CD4-positive, alpha-beta T cell treated with Interleukin-1 beta for 1 hour (primary cell): ENCODE data around the gene ARID3B.
"Not testable (repeated sequence)": the region's sequence is repeated elsewhere in the genome, so short reads cannot be mapped to it uniquely, and the experiment has no call there.

ENCODE experiments used
- DNase-seq, 2 donors: peaks; one replicate each; pipeline ENCODE4 v3.0.0-alpha.2; 2020 to 2022

ARID3B gene

DNA sequence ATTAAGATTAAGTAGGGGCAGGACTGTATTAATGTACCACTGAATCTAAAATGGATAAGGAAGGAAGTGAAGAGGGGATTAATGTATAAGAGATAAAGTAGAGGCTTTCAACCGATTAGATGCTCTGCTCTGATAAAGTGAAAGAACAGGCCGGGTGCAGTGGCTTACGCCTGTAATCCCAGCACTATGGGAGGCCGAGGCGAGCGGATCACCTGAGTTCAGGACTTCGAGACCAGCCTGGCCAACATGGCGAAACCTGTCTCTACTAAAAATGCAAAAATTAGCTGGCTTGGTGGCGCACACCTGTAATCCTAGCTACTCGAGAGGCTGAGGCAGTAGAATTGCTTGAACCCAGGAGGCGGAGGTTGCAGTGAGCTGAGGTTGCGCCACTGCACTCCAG lies 1.5 kb upstream of the ARID3B start:
- DNase-seq, result not testable (repeated sequence)

DNA sequence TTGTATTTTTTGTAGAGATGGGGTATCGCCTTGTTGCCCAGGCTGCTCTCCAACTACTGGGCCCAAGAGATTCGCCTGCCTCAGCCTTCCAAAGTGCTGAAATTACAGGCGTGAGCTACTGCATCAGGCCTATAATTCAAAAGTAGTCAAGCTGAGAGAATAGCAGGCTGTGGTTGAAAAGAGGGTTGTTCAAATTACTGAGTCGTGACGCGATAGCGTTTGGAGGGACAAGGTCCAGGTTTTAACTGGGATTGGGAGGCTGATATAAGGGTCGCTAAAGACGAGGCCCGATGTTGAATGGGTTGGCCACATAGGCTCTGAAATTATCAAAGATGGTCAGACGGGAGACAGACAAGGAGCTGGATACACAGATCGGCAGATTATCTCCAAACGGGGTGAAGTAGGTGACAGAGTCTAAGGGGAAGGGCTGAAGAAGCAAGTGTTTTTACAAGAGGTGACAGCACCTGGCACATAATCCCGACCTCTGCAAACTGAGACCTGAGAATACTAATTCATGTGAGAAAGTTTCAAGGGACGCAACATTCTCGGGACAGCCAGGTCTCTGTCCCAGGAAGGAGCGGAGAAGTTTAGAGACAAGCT lies 759 bp upstream of the ARID3B start:
- no peak for DNase-seq

DNA sequence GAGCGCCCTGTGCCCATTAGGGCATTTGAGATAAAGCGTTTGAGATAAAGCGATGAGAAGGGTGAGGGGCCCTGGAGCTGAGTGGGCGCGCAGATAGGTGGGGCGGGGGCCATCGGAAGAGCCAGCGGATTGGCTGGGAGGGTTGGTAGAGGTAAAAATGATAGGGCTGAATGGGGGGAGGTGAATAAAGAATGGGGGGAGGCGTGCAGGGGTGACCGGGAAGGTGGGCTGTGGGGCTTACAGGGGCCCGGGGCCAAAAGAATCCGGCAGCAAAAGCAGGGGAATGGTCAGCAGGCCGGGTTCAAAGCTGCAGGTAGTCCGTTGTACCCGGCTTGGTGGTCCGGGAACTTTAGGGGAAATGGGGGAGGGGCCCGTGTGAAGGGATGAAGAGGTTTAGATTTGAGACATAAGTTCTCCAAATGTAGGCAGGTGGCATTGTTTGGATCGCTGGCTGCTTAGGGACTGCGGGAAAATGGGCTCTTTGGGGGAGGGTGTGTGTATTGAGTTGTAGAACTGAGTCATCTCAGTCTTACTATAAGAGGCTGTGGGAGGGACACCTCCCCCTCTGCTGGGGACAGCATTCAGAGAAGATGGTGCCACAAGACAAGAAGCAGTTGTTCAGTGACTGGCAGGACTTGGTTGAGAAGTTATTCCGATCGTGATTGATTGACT lies 610 bp downstream of the ARID3B start:
- DNase-seq, result peak; percentile 63 to 67

DNA sequence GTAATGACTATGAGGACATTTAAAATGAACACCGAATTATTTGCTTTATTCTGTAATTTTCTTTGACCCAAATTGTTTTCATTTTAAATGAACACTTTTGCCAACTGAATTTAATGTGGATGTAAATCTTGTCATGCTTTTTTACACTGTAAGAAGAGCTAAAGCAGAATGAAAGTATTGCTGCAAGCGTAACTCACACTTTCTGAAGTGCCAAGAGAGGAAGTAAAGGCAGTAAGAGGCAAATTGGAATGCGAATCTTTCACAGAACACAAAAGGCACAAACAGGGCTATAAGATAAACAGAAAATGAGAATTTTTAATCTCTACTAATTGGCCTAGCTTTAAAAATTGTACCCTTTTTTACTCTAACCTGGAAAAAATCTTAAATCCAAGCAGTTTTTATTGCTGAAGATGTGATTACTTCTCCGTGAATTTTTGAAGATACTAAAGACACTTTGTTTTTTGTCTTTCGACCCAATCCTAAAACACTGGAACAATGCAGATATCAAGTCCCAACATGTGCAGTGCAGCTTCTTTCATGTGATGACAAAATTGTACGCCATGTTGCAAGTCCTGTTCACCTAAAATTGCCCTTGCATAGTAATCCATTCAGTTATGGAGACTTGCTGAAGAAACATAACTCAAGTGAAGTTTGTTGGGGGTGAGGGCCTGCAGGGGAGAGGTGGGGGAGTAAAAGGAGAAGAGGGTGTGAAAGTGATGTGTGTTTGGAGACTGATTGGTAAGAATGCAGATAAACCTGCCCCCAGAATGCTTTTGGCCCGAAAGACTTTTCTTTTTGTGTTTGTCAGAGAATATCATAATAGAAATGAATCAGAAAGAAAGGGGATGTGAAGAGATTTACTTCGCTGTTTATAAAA lies 1.4 kb downstream of the ARID3B start:
- no peak for DNase-seq

DNA sequence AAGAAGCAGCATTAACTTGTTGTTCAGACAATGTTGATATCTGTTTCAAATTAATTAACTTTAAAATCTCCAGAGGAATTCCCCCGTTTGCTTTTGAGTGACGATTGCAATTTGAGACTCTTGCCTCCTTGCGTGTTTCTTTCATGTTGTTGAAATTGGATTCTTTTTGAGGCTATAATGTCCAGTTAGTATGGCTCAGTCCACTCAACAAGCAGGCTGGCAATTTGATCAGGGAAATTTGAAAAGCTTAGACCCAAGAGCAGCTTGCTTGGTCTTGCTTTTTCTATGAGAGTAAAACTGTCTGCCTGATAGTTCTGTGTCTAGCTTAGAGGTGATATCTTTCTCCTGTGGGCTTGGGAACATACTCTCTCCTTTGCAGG lies 2.0 kb downstream of the ARID3B start:
- DNase-seq, result no peak

DNA sequence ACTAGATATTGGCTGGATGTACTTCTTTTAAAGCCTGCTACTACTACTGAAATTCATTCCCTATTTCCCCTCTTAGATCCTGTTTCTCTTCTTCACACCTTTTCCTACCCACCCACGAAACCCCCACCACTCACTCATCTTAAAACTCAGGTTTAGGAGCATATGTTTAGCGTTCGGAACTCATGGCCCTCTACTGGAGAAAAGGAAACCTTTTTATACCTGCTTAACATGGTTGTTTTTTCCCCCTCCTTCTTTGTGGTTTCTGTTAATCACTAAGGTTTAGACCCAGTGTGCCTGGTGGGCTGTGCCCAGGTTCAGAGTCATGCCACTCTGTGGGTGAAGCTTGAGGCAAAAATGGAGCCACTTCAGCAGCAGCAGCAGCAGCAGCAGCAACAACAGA lies 2.6 kb downstream of the ARID3B start:
- peak; percentile 4 to 57 for DNase-seq

DNA sequence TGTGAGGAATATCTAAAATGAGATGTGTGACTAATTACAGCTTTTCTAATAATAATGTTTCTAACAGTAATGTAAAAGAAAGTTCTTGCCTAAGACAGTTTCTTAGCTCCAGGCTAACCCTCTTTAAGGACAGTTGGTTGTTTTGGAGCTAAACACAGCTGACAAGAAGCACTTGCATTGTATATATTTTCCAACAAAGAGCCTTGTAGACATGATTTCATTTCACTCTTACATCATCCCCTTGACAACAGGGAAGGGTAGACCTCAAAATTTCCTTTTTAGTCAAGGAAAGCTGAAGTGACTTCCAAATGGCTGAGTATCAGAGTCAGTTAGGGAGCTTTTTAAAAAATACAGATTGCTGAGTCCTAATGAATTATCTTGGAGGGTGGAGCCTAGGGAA lies 4.1 kb downstream of the ARID3B start:
- no peak for DNase-seq

DNA sequence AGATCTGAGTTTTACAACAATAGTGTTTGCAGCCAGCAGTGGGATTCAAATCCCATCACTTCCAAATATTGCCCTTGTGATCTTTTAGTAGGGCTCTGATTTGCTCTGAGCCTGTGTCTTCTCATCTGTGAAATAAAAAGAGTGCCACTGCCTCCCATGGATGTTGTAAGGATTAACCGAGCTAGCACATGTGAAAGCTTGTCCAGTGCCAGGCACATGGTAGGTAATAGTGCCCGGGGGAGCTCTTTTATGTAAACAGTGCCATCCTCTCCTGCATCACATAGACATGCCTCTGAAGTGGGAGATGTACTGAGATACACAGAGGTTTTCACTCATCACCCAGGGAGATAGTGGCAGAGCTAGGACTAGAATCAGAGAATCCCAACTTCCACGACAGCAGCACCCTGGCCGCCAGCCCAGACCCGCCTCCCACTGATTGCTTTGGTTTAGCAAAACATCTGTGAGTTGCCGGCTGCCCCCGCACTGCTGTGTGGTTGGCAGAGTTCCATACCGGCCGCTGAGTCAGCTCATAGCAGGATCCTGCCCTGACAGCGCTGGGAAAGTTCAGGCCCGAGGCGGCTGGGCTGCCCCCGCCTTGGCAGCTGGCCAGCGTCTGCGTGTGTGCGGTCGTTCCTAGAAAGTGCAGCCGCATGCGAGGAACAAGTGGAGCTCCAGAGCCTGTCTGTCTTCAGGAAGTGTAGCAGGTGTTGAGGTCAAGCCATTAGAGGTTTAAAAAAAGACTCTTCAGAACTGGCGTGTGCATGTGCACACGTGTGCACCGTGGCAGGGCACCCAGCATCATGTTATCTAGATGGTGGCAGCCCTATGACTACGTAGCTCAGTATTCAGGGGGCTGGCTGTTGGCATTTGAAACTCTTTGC lies 5.0 kb downstream of the ARID3B start:
- DNase-seq, result peak; percentile 86 to 89

DNA sequence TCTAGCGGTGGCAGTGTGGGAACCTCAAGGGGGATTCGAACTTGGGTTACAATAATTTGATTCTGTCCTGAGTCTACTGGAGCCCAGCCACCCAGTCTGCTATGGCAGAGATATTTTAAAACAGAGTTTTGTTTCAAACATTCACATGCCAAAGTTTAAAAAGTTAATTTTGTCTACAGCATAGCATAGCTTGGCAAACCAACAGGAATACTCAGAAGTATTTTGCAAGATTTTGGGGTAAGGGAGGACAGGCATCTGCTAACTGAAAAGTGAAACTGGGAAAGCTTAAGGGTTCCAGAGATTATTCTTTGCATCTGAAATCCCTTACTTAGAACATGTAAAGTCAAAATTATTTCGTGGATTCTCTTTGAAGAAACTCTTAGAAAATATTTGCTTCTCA lies 6.6 kb downstream of the ARID3B start:
- no peak for DNase-seq

DNA sequence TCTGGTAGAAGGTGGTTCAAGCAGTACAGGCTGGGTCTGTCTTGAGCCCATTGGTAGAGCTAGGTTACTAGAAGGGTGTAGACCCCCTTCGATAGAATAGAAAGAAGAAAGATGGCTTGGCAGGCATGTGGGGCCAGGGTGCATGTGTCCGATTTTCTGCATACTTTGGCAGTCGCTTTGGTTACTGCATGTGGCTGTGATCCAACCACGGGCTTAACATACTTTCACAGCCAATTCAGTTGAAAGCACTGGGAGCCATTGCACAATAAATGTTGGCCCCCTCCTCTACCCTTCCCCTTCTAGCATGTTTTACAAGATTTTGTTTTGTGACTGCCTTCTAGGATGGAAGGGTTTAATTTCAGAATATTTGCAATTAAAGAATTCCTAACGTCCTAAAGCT lies 7.2 kb downstream of the ARID3B start:
- DNase-seq, result no peak

DNA sequence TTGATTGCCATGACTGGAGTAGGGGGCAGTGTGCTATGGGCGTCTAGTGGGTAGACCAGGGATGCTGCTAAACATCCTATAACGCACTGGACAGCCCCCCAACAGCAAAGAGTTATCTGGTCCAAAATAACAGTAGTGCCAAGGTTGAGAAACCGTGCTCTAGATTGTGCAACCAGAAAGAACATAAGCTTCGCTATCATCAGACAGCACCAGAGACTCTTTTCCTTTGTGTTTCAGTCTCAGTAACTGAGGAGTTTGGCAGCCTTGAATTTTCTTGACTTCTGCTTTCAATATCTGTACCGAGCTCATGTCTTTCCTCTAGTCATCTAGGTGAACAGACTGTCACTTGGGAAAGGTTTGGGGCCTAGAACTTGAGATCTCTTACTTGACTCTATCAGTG lies 8.8 kb downstream of the ARID3B start:
- no peak for DNase-seq

DNA sequence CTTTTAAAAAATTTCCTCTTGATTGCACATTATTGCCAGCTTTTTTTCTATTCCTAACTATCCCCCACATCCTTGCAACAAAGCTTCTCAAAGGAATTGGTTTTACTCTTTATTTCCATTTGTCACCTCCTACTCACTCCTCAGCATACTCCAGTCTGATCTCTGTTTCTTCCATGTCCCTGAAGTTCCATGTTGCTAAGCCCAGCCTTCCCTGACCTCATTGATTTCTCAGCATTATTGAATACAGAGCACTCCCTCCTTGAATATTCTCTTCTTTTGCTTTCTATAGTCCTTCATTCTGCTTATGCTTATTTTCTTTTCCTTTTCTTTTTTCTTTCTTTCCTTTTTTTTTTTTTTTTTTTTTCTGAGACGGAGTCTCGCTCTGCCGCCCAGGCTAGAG lies 10.7 kb downstream of the ARID3B start:
- DNase-seq, result no peak

DNA sequence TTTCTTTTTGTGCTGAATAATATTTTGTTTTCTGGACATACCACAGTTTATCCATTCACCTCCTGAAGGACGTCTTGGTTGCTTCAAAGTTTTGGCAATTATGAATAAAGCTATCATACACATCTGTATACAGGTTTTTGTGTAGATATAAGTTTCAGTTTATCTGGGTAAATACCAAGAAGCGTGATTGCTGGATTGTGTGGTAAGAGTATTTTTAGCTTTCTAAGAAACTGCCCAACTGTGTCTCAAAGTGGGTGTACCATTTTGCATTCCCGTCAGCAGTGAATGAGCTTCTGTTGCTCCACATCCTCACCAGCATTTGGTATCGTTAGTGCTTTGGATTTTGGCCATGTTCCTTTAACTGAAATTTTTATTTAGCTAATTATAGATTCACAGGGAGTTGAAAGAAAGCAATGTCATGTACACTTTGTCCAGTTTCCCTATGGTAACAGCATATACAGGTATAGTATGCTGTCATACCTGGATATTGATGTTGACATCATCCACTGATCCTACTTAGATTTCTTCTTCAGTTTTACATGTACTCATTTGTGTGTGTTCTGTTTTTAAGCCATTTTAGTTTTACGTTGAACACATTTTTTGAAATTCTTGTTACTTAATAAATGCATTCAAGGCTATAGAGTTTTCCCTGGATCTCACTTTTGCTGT lies 11.9 kb downstream of the ARID3B start:
- no peak for DNase-seq

DNA sequence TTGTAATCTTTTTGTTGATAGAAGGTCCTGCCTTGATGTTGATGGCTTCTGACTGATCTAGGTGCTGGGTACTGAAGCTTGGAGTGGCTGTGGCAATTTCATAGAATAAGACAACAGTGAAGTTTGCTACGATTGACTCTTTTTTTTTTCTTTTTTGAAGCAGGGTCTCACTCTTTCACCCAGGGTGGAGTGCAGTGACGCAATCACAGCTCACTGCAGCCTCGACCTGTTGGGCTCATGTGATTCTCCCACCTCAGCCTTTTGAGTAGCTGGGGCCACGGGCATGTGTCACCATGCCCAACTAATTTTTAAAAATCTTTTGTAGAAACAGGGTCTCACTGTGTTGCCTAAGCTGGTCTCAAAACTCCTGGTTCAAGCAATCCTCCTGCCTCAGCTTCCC lies 14.2 kb downstream of the ARID3B start:
- no peak for DNase-seq

DNA sequence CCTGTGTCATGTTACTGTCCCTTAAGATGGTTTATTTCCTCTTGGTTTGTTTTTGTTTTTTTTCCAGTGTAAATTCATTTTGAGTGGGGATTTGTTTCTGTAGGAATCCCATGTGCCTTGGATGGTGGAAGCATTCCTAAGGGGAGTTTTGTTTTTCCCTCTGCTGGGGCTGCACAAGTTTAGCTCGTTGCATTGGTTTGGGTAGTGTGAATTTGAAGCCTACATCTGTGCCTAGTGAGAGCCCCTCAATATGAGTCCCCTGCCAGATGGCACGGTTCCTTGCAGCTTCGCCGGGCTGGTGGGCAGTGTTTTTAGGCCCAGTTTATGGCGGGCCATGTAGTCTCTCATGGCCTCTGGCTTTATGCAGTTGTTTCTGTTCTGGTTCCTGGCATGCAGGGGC lies 17.7 kb downstream of the ARID3B start:
- DNase-seq, result no peak

DNA sequence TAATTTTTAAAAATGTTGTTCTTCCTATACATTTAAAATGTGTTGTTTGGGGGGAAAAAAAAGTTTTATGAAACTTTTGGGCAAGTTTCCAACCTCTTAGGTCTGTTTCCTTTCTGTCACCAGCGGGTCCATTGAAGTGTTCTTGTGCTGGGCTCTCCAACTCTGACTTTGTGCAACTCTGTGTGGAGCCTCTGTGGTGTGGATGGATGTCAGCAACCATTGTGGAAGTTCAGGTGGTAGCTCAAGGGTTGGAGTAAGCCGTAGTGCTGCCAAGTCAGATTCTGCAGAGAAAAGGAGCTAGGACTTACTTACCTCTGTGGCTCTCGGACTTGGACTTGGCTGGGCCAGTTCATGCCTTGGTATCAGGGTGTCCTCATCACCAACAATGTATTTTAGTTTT lies 22.4 kb downstream of the ARID3B start:
- DNase-seq, result no peak

DNA sequence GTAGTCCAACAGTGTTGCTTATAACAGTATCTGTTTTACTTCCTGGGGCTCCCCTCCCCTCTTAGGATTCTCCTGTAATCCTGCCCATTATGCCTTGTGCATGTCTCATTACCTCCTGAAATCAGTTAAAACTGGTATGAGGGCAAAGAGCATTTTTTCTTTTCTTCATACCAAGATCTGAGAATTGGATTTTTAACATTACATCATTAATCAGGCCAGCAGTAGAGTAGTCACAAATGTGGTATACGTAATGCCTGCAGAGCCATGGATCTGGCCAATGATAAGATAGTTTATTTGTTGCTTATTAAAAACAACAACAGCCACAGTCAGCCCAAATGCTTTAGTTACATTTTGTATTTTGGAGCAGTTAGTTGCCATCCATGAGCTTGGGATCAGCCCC lies 23.2 kb downstream of the ARID3B start:
- no peak for DNase-seq

DNA sequence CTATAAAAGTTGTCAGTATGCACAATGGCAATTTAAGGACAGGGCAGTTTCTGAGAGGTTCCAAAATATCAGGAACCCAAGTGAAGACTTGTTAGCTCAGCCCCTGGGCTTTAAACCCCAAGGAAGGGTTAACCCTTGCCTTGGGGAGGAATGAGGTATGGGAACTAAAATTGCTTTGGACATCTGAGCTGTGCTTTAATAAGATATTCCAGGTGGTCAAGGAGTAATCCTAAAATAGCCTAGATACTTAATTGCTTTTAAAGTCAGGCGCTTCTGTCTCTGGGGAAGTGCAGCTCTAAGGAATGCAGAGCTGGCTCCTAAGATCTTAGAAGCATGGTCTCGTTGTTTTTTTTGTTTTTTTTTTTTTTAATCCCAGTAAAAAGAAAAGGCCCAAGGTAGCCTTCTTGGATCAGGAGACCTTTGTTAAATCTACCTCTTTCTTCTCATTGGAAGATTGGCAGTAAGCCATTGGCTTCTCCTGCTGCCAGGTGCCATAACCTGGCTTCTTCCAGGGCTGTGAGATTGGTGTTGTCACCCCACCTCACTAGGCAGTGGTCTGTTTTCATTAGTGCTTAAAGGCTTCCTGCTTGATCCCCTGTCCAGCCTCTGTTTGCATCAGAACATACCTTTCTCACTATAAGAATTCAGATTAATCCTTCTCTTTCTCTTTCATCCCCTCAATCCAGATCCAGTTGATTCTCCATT lies 24.5 kb downstream of the ARID3B start:
- no peak for DNase-seq

DNA sequence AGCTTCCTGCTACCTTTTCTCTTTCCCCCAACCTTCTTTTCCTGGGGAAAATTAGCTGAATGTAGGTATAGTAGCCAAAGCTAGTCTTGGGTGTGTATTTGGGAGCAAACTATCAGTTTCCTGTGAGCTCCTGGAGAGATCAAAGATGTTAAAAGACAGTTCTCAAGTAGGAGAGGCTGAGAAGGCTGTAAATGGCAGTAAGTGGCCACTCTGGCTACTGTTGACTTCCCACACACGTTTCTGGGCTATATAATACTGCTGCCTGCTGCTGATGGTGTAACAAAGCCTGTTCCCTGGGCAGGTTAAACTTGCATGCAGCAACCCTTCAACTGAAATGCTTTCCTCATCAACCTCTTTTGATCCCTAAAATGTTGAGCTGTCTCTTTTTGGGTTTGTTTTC lies 27.6 kb downstream of the ARID3B start:
- no peak for DNase-seq

DNA sequence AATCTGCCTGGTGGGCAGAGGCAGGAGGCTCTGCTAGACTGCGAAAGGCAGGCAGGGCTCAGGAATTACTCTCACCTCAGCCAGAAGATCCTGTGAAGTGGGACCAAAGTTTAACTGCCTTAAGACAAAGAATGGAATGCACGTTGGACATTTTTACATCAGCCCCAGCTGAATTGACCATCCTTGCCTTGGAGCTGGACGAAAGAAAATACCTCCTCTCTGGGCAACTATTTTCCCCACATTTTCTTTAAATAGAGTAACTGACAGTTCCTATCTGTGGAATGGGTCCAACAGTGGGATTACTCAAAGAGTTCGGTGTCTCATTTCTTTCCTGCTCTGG lies 28.7 kb downstream of the ARID3B start:
- DNase-seq, result no peak

DNA sequence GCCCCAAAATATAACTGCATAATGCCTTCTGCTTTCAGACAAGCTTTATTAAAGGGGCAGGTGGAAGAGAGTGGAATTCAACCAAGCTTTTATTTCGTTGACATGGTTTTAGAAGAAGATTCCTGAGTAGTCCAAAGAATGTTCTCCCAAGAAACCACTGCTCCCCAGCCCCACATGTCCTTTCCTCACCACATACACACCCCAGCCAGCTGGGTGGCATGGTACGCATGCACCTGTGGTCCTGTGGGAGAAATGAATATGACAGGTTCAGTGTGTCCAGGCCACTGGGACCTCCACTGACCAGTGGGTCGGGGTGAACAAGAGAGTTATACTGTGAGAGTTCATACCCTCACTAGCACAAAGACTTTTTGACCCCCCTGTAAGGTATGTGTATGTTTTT lies 30.2 kb downstream of the ARID3B start:
- no peak for DNase-seq

DNA sequence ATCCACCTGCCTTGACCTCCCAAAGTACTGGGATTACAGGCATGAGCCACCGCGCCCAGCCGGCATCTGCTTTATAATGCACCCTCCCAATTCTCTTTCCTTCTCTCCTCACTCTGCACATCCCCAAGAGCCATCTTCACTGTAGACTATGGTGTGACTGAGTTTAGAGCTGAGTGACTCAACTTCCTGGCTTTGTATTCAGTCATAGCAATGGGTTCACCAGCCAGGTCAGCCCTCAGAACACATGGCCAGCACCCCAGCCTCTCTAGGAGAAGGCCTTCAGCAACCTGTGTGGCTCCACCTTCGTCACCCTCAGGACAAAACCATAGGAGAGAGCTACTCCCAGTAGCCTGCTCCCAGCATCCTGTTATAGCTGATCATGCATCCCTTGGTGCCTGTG lies 33.0 kb downstream of the ARID3B start:
- no peak for DNase-seq
